Tibial nerve (tissue), 4 donors: Measurements from ENCODE around the gene SLC44A4. TPM values are rescaled to one million over a fixed set of nuclear protein-coding genes. Genes with fewer than 3 reads are reported as not detected.

Source experiments
- DNase-seq, 2 donors: peaks; one replicate each; pipeline ENCODE4 v3.0.0-alpha.2; 2019; ENCODE audit warnings: low spot score in 2 of 2
- H3K27ac ChIP-seq, 4 donors: fragments of 200-600 bp; sonication (generic) in 3 of 4; one replicate each; pipeline ENCODE4 v1.5.1; 2017 to 2019; ENCODE audit warnings: mild to moderate bottlenecking in 1 of 4
- H3K27me3 ChIP-seq, 2 donors: fragments of 200-600 bp; sonication (generic) in 1 of 2; one replicate each; pipeline versions ENCODE4 v1.5.1 to v1.6.0; 2017 to 2019
- H3K36me3 ChIP-seq, 3 donors: fragments of 200-600 bp; sonication (generic); one replicate each; pipeline ENCODE4 v1.5.1; 2018 to 2019
- H3K4me1 ChIP-seq, 4 donors: fragments of 200-600 bp; sonication (generic) in 3 of 4; one replicate each; pipeline ENCODE4 v1.5.1; 2017 to 2019
- H3K4me3 ChIP-seq, 4 donors: fragments of 200-600 bp; sonication (generic) in 3 of 4; one replicate each; pipeline ENCODE4 v1.5.1; 2017 to 2019; ENCODE audit warnings: mild to moderate bottlenecking in 1 of 4, moderate library complexity in 1 of 4
- H3K9me3 ChIP-seq, 4 donors: fragments of 200-600 bp; sonication (generic) in 3 of 4; one replicate each; pipeline ENCODE4 v1.5.1; 2017 to 2019
- EP300 ChIP-seq, 2 donors: sonication (generic); formaldehyde crosslinking; IDR thresholded peaks; one replicate each; pipeline ENCODE4 v1.6.1; 2017; ENCODE audit warnings: antibody characterized with exemption in 2 of 2, mild to moderate bottlenecking in 1 of 2
- POLR2A ChIP-seq, 2 donors: fragments of 450-650 bp; IDR thresholded peaks; one replicate each; pipeline ENCODE4 v1.6.1; 2017; ENCODE audit warnings: antibody characterized with exemption in 2 of 2, mild to moderate bottlenecking in 2 of 2, moderate library complexity in 2 of 2
- WGBS, 2 donors: methylation state at CpG; one replicate each; pipeline ENCODE4 v1.1.5; 2018; 5-methylcytosine and 5-hydroxymethylcytosine counted together
- total RNA-seq, 4 donors: library from RNA; depleted of rRNA; stranded (reverse); fragments of >200 nt; gene quantifications; one replicate each; pipeline ENCODE4 v1.1.0, GENCODE V29; 2016
- TF ChIP-seq, protein P1 (sequence below), 5 experiments: fragments of 200-600 bp in 3 of 5; fragments of 450-650 bp in 2 of 5; sonication (generic) in 3 of 5; IDR thresholded peaks; one replicate each; pipeline ENCODE4 v1.5.1; 2016 to 2019; ENCODE audit warnings: antibody characterized with exemption in 5 of 5, mild to moderate bottlenecking in 3 of 5, moderate library complexity in 2 of 5

SLC44A4 gene
- total RNA-seq, 4 donors from 2014 or later: 0.22 to 0.84 (median 0.59) TPM; not detected in 1

DNA sequence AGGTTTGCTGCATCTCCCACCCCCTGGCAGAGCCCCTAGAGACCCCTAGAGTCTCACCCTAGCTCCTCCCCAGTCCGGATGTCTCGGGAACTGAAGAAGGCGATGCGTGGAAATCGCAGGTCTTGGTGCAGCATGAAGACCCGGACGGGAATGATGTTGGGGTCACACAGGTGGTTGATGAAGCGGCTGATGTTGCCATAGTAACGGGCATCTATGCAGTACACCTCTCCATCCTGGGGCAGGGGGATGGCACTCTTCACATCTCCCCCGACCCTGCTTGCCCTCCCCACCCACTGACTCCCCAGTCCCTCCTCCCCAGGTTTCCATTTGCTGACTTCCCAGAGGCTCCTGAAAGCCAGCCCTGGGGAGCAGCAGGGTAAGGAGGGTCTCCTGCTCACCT is 1.8 kb upstream of the SLC44A4 start:
- TF ChIP-seq EP300 (IDR thresholded peaks at IDR 0.05) (no peak), POLR2A (IDR thresholded peaks at IDR 0.05) (no peak)
- TF ChIP-seq, protein P1, sequence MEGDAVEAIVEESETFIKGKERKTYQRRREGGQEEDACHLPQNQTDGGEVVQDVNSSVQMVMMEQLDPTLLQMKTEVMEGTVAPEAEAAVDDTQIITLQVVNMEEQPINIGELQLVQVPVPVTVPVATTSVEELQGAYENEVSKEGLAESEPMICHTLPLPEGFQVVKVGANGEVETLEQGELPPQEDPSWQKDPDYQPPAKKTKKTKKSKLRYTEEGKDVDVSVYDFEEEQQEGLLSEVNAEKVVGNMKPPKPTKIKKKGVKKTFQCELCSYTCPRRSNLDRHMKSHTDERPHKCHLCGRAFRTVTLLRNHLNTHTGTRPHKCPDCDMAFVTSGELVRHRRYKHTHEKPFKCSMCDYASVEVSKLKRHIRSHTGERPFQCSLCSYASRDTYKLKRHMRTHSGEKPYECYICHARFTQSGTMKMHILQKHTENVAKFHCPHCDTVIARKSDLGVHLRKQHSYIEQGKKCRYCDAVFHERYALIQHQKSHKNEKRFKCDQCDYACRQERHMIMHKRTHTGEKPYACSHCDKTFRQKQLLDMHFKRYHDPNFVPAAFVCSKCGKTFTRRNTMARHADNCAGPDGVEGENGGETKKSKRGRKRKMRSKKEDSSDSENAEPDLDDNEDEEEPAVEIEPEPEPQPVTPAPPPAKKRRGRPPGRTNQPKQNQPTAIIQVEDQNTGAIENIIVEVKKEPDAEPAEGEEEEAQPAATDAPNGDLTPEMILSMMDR (IDR thresholded peaks at IDR 0.05): no peak
- Histone ChIP-seq H3K9me3 (no peaks in the 10 kb centered on the region), H3K4me1 (no peaks in the 10 kb centered on the region), H3K36me3 (peaks cover 9 to 63% (median 33%) of the 10 kb centered on the region in 3 donors), H3K4me3 (no peak overlapping the region), H3K27me3 (no peaks in the 10 kb centered on the region), H3K27ac (no peak overlapping the region)
- WGBS, 2 donors: 88 to 92% methylated on average over 10 of the region's 10 CpGs
- DNase-seq: no peak

- Histone ChIP-seq H3K4me3 (no peak overlapping the region), H3K9me3 (no peaks in the 10 kb centered on the region), H3K27me3 (no peaks in the 10 kb centered on the region), H3K4me1 (no peaks in the 10 kb centered on the region), H3K36me3 (peaks cover 9 to 56% (median 33%) of the 10 kb centered on the region in 3 donors), H3K27ac (peak overlapping the region in 1 of 4 donors; percentile 54)
- no peak for DNase-seq
- whole genome bisulfite sequencing, 2 donors: 65 to 75% methylated on average over 10 of the region's 10 CpGs
- no peak for TF ChIP-seq EP300 (IDR thresholded peaks at IDR 0.05)
- TF ChIP-seq POLR2A (IDR thresholded peaks at IDR 0.05): no peak
- TF ChIP-seq, protein P1 (IDR thresholded peaks at IDR 0.05): no peak
Measured at GRCh38 chr6:31879901-31880300, 1.1 kb upstream of the SLC44A4 start.

DNA sequence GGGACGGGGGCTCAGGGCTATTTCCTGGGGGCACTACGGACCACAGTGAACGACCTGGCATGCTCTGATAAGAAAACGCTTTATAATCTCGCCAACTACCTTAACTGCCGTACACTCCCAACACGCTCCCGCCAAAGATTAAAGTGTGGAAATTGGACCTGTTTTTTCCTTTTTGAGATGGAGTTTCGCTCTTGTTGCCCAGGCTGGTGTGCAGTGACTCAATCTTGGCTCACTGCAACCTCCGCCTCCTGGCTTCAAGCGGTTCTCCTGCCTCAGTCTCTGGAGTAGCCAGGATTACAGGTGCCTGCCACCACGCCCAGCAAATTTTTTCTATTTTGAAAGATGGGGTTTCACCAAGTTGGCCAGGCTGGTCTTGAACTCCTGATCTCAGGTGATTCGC is 346 bp upstream of the SLC44A4 start:
- H3K27me3 ChIP-seq: no peaks in the 10 kb centered on the region
- WGBS, 2 donors: 75 to 77% methylated on average over 13 of the region's 13 CpGs
- no peaks in the 10 kb centered on the region for H3K9me3 ChIP-seq

DNA sequence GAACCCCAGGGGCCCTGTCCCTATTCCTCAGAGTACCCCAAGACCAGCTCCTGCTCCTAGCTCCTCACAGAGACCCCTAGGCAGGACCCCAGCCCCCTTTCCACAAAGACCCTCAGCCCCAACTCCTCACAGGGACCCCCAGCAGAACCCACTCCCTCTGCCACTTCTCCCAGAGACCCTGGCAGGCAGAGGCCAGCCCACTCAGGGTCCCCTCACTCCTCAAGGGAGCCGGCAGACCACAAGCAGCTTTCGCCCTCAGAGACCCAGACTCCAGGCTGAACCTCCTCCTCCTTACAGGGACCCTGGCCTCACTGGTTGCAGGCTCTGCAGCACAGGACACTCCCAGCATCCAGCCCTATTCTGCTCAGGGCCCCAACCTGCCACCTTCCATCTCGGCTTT is 575 bp downstream of the SLC44A4 start:
- Histone ChIP-seq H3K4me3 (peak overlapping the region in 1 of 4 donors; percentile 14), H3K4me1 (no peaks in the 10 kb centered on the region), H3K27me3 (no peaks in the 10 kb centered on the region), H3K36me3 (peaks cover 5 to 39% (median 18%) of the 10 kb centered on the region in 3 donors), H3K27ac (peak overlapping the region in 1 of 4 donors; percentile 70), H3K9me3 (no peaks in the 10 kb centered on the region)
- WGBS, 2 donors: 55 to 81% methylated on average over 3 of the region's 3 CpGs
- no peak for DNase-seq
- no peak for TF ChIP-seq POLR2A (IDR thresholded peaks at IDR 0.05)
- TF ChIP-seq, protein P1 (IDR thresholded peaks at IDR 0.05): no peak
- no peak for TF ChIP-seq EP300 (IDR thresholded peaks at IDR 0.05)

More for the DNA sequence above, 346 bp upstream of the SLC44A4 start:
- H3K4me1 ChIP-seq: no peaks in the 10 kb centered on the region
- peaks cover 9 to 48% (median 27%) of the 10 kb centered on the region in 3 donors for H3K36me3 ChIP-seq
- no peak overlapping the region for H3K4me3 ChIP-seq
- H3K27ac ChIP-seq: peak overlapping the region in 1 of 4 donors; percentile 54
- DNase-seq: no peak
- no peak for TF ChIP-seq POLR2A (IDR thresholded peaks at IDR 0.05)
- TF ChIP-seq EP300 (IDR thresholded peaks at IDR 0.05): no peak
- TF ChIP-seq, protein P1 (IDR thresholded peaks at IDR 0.05): no peak

- H3K36me3 ChIP-seq: peaks cover 3 to 34% (median 13%) of the 10 kb centered on the region in 3 donors
- DNase-seq: no peak
- no peaks in the 10 kb centered on the region for H3K27me3 ChIP-seq
- no peaks in the 10 kb centered on the region for H3K4me1 ChIP-seq
- H3K4me3 ChIP-seq: peak overlapping the region in 1 of 4 donors; percentile 14
- peak overlapping the region in 1 of 4 donors; percentile 70 for H3K27ac ChIP-seq
- no peaks in the 10 kb centered on the region for H3K9me3 ChIP-seq
- 61 to 65% methylated on average over 8 to 10 of the region's 10 CpGs for WGBS, 2 donors
- no peak for TF ChIP-seq EP300 (IDR thresholded peaks at IDR 0.05)
- TF ChIP-seq, protein P1 (IDR thresholded peaks at IDR 0.05): no peak
- TF ChIP-seq POLR2A (IDR thresholded peaks at IDR 0.05): no peak
Measured at GRCh38 chr6:31877651-31878161, 1.1 kb downstream of the SLC44A4 start.
